ENCODE results near the gene SOX2.

Gene SOX2

DNA sequence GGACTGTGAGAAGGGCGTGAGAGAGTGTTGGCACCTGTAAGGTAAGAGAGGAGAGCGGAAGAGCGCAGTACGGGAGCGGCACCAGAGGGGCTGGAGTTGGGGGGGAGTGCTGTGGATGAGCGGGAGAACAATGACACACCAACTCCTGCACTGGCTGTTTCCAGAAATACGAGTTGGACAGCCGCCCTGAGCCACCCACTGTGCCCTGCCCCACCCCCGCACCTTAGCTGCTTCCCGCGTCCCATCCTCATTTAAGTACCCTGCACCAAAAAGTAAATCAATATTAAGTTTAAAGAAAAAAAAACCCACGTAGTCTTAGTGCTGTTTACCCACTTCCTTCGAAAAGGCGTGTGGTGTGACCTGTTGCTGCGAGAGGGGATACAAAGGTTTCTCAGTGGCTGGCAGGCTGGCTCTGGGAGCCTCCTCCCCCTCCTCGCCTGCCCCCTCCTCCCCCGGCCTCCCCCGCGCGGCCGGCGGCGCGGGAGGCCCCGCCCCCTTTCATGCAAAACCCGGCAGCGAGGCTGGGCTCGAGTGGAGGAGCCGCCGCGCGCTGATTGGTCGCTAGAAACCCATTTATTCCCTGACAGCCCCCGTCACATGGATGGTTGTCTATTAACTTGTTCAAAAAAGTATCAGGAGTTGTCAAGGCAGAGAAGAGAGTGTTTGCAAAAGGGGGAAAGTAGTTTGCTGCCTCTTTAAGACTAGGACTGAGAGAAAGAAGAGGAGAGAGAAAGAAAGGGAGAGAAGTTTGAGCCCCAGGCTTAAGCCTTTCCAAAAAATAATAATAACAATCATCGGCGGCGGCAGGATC, at the start of gene SOX2:
SOX2 (plus strand) TSS at position 601 of the 811 bp plus-strand sequence. CDS start 436 bp downstream, outside the sequence.
- H3K4me3 ChIP-seq (ENCODE audit: low read length): peak within 1 kb of the TSS; percentile 28
- TF ChIP-seq, protein P1, sequence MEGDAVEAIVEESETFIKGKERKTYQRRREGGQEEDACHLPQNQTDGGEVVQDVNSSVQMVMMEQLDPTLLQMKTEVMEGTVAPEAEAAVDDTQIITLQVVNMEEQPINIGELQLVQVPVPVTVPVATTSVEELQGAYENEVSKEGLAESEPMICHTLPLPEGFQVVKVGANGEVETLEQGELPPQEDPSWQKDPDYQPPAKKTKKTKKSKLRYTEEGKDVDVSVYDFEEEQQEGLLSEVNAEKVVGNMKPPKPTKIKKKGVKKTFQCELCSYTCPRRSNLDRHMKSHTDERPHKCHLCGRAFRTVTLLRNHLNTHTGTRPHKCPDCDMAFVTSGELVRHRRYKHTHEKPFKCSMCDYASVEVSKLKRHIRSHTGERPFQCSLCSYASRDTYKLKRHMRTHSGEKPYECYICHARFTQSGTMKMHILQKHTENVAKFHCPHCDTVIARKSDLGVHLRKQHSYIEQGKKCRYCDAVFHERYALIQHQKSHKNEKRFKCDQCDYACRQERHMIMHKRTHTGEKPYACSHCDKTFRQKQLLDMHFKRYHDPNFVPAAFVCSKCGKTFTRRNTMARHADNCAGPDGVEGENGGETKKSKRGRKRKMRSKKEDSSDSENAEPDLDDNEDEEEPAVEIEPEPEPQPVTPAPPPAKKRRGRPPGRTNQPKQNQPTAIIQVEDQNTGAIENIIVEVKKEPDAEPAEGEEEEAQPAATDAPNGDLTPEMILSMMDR (conservative IDR thresholded peaks at IDR 0.05; ENCODE audit: low read depth, low read length): no peak
- no peak for DNase-seq (ENCODE audit: low read depth)

DNA sequence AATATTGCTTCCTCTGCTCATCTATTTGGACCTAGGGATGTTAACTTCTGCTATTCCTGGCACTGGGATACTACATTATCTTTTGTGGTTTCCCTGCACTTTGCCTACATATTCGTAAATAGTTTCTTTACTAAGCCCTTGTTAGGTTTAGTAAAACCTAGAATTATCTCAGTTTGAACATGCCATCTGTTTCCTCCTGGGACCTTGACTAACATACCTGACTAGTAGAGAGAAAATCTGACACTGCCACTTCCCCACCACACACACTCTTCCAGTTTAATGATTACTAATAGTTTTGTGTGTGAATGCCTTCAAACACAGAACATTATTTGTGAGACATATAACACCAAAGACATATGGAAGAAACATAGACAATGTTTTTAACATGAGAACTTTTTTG, 28.2 kb upstream of the SOX2 start:
- DNase-seq (ENCODE audit: low read depth): no peak
- TF ChIP-seq, protein P1 (conservative IDR thresholded peaks at IDR 0.05; ENCODE audit: low read depth, low read length): no peak
- H3K4me3 ChIP-seq (ENCODE audit: low read length): no peak overlapping the region

DNA sequence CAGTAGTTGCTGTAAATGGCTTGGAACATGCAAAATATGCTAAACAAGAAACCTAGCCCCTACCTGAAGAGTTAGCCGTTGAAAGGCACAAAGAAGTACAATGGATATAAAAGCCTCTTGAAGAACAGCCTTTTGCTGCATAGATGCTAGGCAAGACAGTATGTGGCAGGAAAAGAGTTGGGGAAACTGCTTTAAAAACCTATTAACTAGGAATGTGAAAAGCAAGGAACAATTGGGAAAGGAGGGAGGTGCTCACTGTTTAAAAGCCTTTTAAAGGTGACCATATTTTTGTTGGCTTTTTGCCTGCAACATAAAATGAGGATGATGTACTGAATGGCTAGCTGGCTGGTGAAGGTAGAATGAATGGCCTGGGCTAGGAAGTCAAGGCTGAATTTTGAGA, 24.5 kb upstream of the SOX2 start:
- DNase-seq (ENCODE audit: low read depth): no peak
- H3K4me3 ChIP-seq (ENCODE audit: low read length): no peak overlapping the region
- TF ChIP-seq, protein P1 (conservative IDR thresholded peaks at IDR 0.05; ENCODE audit: low read depth, low read length): no peak

DNA sequence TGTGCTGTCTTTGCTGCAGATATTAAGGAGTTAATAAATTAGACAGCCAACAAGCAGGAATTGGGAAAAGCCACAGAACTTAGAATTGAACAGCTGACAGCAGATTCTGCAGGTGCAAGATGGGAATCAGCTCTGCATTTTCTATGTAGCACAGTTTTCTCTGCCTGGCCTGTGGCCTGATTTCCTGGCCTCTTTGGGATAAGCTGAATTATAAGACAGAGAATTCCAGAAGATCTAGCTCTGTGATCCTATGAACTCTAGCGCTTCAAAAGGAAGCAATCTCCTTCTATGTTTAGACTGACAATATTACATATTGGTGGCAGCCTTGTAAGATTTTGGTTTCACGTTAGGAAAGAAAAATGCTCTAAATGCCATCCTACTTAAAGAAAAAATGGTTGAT, 24.0 kb upstream of the SOX2 start:
- DNase-seq (ENCODE audit: low read depth): no peak
- no peak overlapping the region for H3K4me3 ChIP-seq (ENCODE audit: low read length)
- TF ChIP-seq, protein P1 (conservative IDR thresholded peaks at IDR 0.05; ENCODE audit: low read depth, low read length): no peak

DNA sequence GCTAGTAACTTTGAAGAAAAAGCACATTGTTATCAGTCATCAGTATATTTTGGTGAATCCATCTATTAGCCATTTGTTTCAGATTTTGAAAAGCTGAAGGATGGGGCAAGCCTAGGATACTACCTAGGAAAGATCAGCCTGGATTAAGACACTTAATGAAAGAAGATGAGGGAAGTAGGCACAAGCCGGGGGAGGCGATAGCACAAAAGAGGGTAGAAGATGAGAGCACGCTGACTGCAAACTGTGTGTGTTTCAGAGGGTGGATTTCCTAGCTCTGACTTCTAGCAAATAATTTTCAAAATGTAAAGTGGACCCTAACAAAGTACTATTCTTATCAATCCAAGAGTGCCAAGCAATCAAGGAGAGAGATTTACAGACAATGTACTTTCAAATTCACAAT, 22.2 kb upstream of the SOX2 start:
- TF ChIP-seq, protein P1 (conservative IDR thresholded peaks at IDR 0.05; ENCODE audit: low read depth, low read length): no peak
- H3K4me3 ChIP-seq (ENCODE audit: low read length): no peak overlapping the region
- DNase-seq (ENCODE audit: low read depth): no peak

DNA sequence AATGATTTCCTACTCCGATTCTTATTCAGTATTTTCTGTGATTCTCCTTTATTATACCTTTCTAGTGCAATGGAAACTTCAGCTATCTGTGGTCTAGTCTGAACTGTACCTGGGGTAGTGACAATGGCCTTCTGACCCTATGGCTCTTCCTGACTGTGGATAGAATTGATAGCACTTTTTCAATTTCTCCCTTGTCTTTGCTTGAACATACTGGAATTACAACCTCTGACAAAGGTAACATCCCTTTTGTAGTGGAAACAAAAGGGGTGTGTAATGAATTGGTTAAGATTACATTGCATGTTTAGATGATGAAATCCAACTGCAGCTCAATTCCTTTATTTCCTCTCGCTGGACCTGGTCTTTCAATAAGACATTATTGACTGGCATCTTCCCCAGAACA, 21.0 kb upstream of the SOX2 start:
- TF ChIP-seq, protein P1 (conservative IDR thresholded peaks at IDR 0.05; ENCODE audit: low read depth, low read length): no peak
- DNase-seq (ENCODE audit: low read depth): no peak
- H3K4me3 ChIP-seq (ENCODE audit: low read length): no peak overlapping the region

DNA sequence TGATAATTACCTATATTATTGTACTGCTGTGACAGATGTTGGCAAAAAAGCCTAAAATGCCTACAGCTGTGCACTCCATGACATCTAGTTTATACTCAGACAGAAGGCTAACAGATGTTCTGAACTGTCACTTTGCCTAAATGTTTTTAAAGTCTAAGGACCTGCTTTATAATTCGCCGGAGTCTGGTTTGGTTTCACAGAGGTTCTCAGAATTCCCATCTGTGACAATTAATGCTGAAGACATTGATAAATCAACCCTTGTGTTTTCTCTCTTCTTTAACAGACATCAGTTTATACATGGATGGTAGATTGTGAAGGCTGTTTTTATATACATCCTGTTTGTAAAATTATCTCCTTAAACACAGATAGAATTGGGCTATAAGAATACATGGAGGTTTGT, 19.8 kb upstream of the SOX2 start:
- DNase-seq (ENCODE audit: low read depth): no peak
- TF ChIP-seq, protein P1 (conservative IDR thresholded peaks at IDR 0.05; ENCODE audit: low read depth, low read length): no peak
- no peak overlapping the region for H3K4me3 ChIP-seq (ENCODE audit: low read length)
